Heart right ventricle (tissue), 16 donors: ENCODE data around the gene CDH23. TPM values are rescaled to one million over a fixed set of nuclear protein-coding genes. Genes with fewer than 3 reads are reported as not detected.

Experiments used
- ATAC-seq, 8 donors: fragments of 200-7000 bp; cut with Tn5 transposase; one replicate each; pipeline ENCODE4 v1.9.1; 2020; ENCODE audit warnings: mild to moderate bottlenecking in 8 of 8, moderate library complexity in 8 of 8, moderate number of reproducible peaks in 1 of 8
- DNase-seq, 2 donors: peaks; one replicate each; pipeline ENCODE4 v3.0.0-alpha.2; 2020
- H3K27ac ChIP-seq, 10 donors: fragments of 200-600 bp; sonication (generic) in 2 of 10; one replicate each; pipeline versions ENCODE4 v1.5.0 to v1.8.0; 2020 to 2022; ENCODE audit warnings: mild to moderate bottlenecking in 3 of 10
- H3K27me3 ChIP-seq, 7 donors: fragments of 200-600 bp; one replicate each; pipeline ENCODE4 v1.8.0; 2021 to 2022; ENCODE audit warnings: mild to moderate bottlenecking in 2 of 7
- H3K36me3 ChIP-seq, 9 donors: fragments of 200-600 bp; sonication (generic) in 1 of 9; one replicate each; pipeline versions ENCODE4 v1.5.0 to v1.8.0; 2020 to 2022; ENCODE audit warnings: mild to moderate bottlenecking in 2 of 9
- H3K4me1 ChIP-seq, 9 donors: fragments of 200-600 bp; sonication (generic) in 1 of 9; one replicate each; pipeline versions ENCODE4 v1.5.0 to v1.8.0; 2020 to 2022; ENCODE audit warnings: mild to moderate bottlenecking in 4 of 9
- H3K4me3 ChIP-seq, 10 donors: fragments of 200-600 bp; sonication (generic) in 2 of 10; one replicate each; pipeline versions ENCODE4 v1.5.0 to v1.8.0; 2020 to 2022; ENCODE audit warnings: mild to moderate bottlenecking in 7 of 10, moderate library complexity in 2 of 10
- H3K9me3 ChIP-seq, 11 donors: fragments of 200-600 bp in 10 of 11; sonication (generic) in 2 of 11; one replicate each; pipeline versions ENCODE4 v1.5.0 to v1.8.0; 2013 to 2022; ENCODE audit warnings: mild to moderate bottlenecking in 2 of 11, control low read depth in 1 of 11, moderate library complexity in 1 of 11
- CTCF ChIP-seq, 9 donors: fragments of 200-600 bp; sonication (generic) in 2 of 9; IDR thresholded peaks; one replicate each; pipeline versions ENCODE4 v1.5.0 to v1.8.0; 2021 to 2022; ENCODE audit warnings: antibody characterized with exemption in 9 of 9, mild to moderate bottlenecking in 5 of 9, moderate library complexity in 1 of 9
- WGBS, 2 donors: extraction: QIAGEN DNeasy Blood & Tissue Kit; methylation state at CpG; one replicate each; pipeline ENCODE4 v1.1.7; 2013; ENCODE audit warnings: inconsistent platforms in 1 of 2; 5-methylcytosine and 5-hydroxymethylcytosine counted together
- intact Hi-C, 10 donors: fragments of 100-400 bp; cut with DNase I; formaldehyde crosslinking; loops; one replicate each; pipeline versions ENCODE4 v1.11.1 to v1.14.2; 2022
- polyA plus RNA-seq, 2 donors: library from polyadenylated mRNA; stranded (reverse); fragments of 200-250 nt; gene quantifications; one replicate each; pipeline ENCODE4 v1.2.3, GENCODE V29; 2013
- total RNA-seq, 10 donors: library from RNA; stranded (reverse); fragmentation: NEBNext Ultra II Directional in 3 of 10; extraction: Animal tissue kit (Norgen Biotek cat#: 25700) in 3 of 10; gene quantifications; one replicate each; pipeline versions ENCODE4 v1.2.1 to v1.2.4, GENCODE V29; 2021 to 2023
- donor health status: Arrhythmogenic right ventricular cardiomyopathy.
- donor health status: ischemic (EF 13 %, LVEDD 7.1; RV severe dilation, severe dysfunction).
- donor health status: healthy with polysubstance abuse.
- donor health status: DM: no; HTN: yes; CAD: no.
- donor health status: DM: no; HTN: no; CAD: no.
- donor health status: ischemic (EF 25% LVEDD 6.9; RV normal size, moderate dysfunction).
- donor health status: ischemic (EF 25% LVEDD 5.7; RV mildly dilated, moderate dysfunction).
- donor health status: healthy.
- donor health status: DM: yes; HTN: yes; CAD: no.
- donor health status: Ischemic cardiomyopathy.
- donor health status: ischemic (EF 35%, LVEDD 5.7; RV mildly dilated, moderate dysfunction).
- donor health status: nonischemic (EF 11% LVEDD 7.7; RV severe dilation, severe dysfunction).
- donor health status: DM: yes; HTN: yes; CAD: no.
- donor health status: PGD.
- donor health status: ischemic (EF 29% LVEDD 5.4; RV normal size, mild dysfunction).
- donor health status: nonischemic (EF 23%, LVEDD 6.1; RV moderate dilation, normal function).

Gene CDH23
- total and polyA plus RNA-seq, 12 donors = 1.1 to 7.7 (median 4.6) TPM

GRCh38 chr10:71368176-71368575 lies 28.5 kb upstream of the CDH23 start:
- intact Hi-C loops = no loop called here
- DNase-seq (no peak), ATAC-seq (no peak)
- TF ChIP-seq CTCF (IDR thresholded peaks at IDR 0.05) = no peak
- H3K9me3 ChIP-seq = no peaks in the 10 kb centered on the region
- peaks cover 0 to 69% (median 0%) of the 10 kb centered on the region in 9 donors for H3K4me1 ChIP-seq
- H3K36me3 ChIP-seq = peaks cover 0 to 7% (median 0%) of the 10 kb centered on the region in 9 donors
- 91 to 100% methylated on average over 1 of the region's 1 CpG for WGBS, 2 donors
- no peak overlapping the region for H3K27ac ChIP-seq
- peaks cover 0 to 9% (median 0%) of the 10 kb centered on the region in 7 donors for H3K27me3 ChIP-seq
- no peak overlapping the region for H3K4me3 ChIP-seq

GRCh38 chr10:71368643-71369042 lies 28.1 kb upstream of the CDH23 start:
- peaks cover 0 to 10% (median 0%) of the 10 kb centered on the region in 7 donors for H3K27me3 ChIP-seq
- DNase-seq (no peak), ATAC-seq (no peak)
- 69 to 83% methylated on average over 2 of the region's 2 CpGs for WGBS, 2 donors
- no peaks in the 10 kb centered on the region for H3K9me3 ChIP-seq
- no peak for TF ChIP-seq CTCF (IDR thresholded peaks at IDR 0.05)
- no peak overlapping the region for H3K27ac ChIP-seq
- no peak overlapping the region for H3K4me3 ChIP-seq
- H3K36me3 ChIP-seq = peaks cover 0 to 6% (median 0%) of the 10 kb centered on the region in 9 donors
- intact Hi-C loops = no loop called here
- peaks cover 0 to 74% (median 0%) of the 10 kb centered on the region in 9 donors for H3K4me1 ChIP-seq

GRCh38 chr10:71369602-71370001 lies 27.1 kb upstream of the CDH23 start:
- intact Hi-C loops = loop anchor here in 2 of 10 donors (5.0 to 10.0 kb wide), 2 partner anchors 45 to 47 kb away; no protein-coding TSS in a partner anchor
- Histone ChIP-seq H3K4me3 (no peak overlapping the region), H3K9me3 (no peaks in the 10 kb centered on the region), H3K27me3 (peaks cover 0 to 12% (median 0%) of the 10 kb centered on the region in 7 donors), H3K4me1 (peaks cover 0 to 68% (median 0%) of the 10 kb centered on the region in 9 donors), H3K36me3 (peaks cover 0 to 1% (median 0%) of the 10 kb centered on the region in 9 donors), H3K27ac (no peak overlapping the region)
- TF ChIP-seq CTCF (IDR thresholded peaks at IDR 0.05) = no peak
- 82 to 85% methylated on average over 1 of the region's 1 CpG for WGBS, 2 donors
- ATAC-seq (no peak), DNase-seq (no peak)

GRCh38 chr10:71370031-71370430 lies 26.7 kb upstream of the CDH23 start:
- Histone ChIP-seq H3K27me3 (peaks cover 0 to 12% (median 0%) of the 10 kb centered on the region in 7 donors), H3K9me3 (no peaks in the 10 kb centered on the region), H3K4me3 (no peak overlapping the region), H3K36me3 (no peaks in the 10 kb centered on the region), H3K4me1 (peaks cover 0 to 64% (median 0%) of the 10 kb centered on the region in 9 donors), H3K27ac (no peak overlapping the region)
- no peak for ATAC-seq
- 89 to 90% methylated on average over 3 of the region's 3 CpGs for WGBS, 2 donors
- intact Hi-C loops = loop anchor here in 2 of 10 donors (5.0 to 10.0 kb wide), 2 partner anchors 45 to 48 kb away; no protein-coding TSS in a partner anchor
- TF ChIP-seq CTCF (IDR thresholded peaks at IDR 0.05) = no peak
- no peak for DNase-seq
